GM12873 (cell line): ENCODE measurements around the gene PRR3.

Experiments used
- TF ChIP-seq, protein P1 (sequence below): IDR thresholded peaks from 2 replicates; pipeline ENCODE4 v1.5.1; 2012; ENCODE audit warnings: low read depth, mild to moderate bottlenecking, moderate library complexity, low read length, control low read depth; ENCODE audit not compliant: insufficient read depth; ENCODE audit errors: missing control alignments

Gene PRR3, protein sequence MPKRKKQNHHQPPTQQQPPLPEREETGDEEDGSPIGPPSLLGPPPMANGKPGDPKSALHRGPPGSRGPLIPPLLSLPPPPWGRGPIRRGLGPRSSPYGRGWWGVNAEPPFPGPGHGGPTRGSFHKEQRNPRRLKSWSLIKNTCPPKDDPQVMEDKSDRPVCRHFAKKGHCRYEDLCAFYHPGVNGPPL

DNA sequence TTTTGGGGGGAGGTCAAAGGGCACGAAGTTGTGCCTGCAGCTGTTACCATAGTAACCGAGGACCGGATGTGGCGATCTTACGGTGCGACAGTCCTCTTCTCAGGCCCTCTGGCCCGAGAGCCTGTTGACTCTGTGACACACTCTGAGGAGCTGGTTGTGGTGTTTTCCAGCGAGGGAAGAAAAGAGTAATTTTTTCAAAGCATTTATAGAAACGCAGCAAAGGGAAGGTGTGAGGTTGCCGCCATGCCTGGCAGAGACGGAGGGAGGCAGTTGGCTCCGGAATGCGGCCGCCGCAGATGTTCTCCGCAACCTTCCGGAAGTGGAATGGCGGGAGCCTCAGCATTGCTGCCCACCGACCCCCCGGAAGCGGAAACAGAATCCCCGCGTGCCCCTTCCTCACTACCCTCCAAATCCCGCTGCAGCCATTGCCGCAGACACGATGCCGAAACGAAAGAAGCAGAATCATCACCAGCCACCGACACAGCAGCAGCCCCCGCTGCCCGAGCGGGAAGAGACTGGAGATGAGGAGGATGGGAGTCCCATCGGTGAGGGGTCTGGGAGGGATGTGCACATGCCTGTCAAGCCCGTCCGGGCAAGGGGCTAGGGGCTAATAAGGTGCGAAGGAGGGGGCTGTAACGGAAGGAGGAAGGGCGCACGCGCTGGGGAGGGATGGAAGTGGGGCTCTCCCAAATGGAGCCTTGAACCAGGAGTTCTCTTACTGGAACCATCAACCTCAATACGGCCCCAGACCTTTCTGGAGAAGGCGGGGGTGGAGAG, at the start of gene PRR3:
TSS of gene PRR3 (plus strand) at position 390 of the 777 bp plus-strand sequence. CDS start at position 440, 50 bp downstream.
- TF ChIP-seq, protein P1, sequence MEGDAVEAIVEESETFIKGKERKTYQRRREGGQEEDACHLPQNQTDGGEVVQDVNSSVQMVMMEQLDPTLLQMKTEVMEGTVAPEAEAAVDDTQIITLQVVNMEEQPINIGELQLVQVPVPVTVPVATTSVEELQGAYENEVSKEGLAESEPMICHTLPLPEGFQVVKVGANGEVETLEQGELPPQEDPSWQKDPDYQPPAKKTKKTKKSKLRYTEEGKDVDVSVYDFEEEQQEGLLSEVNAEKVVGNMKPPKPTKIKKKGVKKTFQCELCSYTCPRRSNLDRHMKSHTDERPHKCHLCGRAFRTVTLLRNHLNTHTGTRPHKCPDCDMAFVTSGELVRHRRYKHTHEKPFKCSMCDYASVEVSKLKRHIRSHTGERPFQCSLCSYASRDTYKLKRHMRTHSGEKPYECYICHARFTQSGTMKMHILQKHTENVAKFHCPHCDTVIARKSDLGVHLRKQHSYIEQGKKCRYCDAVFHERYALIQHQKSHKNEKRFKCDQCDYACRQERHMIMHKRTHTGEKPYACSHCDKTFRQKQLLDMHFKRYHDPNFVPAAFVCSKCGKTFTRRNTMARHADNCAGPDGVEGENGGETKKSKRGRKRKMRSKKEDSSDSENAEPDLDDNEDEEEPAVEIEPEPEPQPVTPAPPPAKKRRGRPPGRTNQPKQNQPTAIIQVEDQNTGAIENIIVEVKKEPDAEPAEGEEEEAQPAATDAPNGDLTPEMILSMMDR = no peak

DNA sequence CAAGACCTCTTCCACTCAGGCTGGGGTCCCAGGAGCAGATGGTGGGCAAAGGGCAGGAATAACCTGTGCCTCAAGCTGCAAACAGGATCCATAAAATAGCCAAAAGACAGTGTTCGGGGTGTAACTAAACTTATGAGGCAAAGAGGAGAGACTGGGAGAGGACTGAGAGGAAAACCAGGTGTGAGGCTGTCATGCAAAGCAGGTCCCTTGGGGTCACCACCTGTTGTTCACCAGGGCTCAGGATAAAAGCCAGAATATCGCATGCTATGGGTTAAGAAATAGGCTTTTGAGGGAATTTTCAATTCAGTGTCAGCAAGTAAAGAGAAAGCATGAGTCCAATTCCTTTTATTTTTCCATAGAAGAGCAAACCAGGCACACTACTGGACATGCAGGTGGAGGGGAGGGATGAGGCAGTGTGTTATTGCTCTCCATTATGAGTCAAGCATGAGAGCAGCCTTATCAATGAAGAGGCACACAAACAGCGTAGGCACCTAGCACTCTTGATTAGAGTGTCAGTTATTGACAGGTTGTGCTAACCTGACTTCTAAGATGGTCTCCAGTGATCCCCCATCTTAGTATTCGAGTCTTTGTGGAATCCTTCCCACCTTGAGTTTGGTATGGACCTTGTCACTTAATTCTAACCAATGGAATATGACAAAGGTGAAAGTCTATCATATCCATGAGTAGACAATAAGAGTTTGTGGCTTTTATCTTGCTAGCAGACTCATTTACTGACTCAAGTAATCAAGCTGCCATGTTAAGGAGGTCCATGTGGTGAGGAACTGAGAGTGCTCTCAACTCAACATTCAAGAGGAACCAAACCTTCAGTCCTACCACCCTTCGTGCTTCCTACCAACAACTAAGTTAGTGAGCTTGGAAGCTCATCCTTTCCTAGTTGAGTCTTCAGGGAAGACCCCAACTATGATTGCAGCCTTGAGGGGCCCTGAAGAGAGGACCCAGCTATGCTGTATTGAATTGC, 49.0 kb upstream of the PRR3 start:
- TF ChIP-seq, protein P1 = no peak

DNA sequence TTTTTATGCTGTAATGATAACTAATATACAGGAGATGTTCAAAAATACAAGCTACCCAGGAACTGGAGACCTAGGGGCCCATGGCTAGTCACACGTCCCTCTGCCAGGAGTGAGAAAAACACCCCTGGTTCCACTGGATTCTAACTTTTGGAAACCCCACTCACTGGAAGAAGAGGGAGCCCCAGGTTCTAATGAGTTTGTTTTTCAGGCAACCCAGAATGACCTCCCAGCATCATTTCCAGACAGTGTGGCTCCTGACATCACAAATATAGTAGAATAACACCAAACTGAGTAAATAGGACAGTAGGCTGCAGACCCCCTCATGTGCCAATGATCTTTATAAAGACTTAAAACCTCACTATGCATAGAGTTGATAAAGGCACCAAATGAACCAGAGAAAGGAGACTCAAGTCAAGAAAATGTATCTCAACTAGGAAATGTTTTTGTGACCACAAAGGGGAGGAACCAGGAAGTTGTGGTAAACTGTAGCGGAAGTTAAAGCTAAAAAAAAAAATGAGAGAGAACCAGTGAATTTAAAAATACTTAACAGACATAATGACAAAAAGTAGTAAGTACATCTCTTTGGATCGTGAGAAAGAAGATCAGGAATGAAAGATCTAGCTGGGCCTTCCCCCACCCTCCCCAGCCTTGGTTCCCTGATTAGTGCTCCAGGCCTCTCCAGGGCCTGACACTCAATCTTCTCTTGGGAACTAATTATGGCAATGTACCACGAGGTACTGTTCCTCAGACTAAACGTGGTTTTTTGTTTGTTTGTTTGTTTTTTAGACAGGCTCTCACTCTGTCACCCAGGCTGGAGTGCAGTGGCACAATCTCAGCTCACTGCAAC, 48.0 kb upstream of the PRR3 start:
- TF ChIP-seq, protein P1 = no peak

DNA sequence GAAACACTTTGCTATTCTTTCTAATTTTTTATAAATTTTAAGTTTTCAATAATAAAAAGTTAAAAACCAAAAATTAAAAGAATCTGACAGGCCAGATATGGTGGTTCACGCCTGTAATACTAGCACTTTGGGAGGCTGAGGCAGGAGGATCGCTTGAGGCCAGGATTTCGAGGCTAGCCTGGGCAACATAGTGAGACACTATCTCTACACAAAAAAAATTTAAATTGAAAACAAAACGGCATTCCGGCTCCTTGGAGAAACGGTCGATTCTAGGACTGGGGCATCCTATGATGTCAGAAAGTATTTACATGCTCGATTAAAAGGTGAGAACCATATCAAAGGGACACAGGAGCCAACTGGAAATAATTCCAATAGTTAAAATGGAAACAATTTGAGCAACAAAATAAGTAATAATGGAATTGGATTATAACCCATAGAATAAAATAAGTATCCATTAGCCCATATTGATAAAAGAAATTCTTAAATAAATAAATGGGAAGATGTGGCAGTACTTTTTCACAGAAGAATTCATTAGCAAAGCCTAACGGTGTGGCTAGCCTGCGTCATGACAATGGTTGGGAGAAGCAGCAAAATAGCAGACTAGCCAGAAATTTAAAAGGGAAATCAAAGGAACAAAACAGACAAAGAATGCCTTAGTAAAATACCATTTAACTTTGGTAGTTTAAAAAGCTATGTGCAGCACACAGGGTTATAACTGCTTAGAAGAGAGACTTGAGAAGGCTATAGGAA, 46.5 kb upstream of the PRR3 start:
- TF ChIP-seq, protein P1 = no peak

DNA sequence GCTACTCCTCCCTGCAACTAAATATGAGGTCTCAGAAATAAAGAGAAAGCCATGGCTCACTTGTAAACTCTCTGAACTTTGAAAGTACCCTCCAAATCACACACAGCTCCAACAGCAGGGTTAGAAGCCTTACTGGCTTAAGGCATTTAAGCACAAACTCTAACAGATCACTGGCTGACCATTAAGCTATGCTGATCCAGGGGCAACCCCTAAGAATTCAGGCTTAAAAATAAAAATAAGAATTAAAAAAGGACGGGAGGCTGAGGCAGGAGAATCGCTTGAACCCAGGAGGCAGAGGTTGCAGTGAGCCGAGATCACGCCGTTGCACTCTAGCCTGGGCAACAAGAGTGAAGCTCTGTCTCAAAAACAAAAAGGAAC, 45.9 kb upstream of the PRR3 start:
- TF ChIP-seq, protein P1 = no peak

DNA sequence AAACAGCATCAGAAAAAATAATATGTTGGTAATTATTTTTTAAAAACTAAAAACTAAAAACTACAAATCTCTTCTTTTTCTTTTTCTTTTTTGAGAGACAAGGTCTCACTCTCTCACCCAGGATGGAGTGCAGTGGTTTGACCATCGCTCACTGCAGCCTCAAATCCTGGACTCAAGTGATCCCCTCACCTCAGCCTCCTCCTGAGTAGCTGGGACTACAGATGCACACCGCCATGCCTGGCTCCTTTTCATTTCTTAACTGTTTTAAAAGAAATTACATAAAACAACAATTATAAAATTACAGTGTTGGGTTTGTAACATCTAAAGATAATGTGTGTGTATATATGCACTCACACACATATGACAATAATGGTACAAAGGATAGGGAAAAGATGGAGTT, 43.6 kb upstream of the PRR3 start:
- TF ChIP-seq, protein P1 = no peak
